Liver (tissue), 9 donors: ENCODE data around the gene RPS3. TPM values are rescaled to one million over a fixed set of nuclear protein-coding genes. Genes with fewer than 3 reads are reported as not detected.
A peak's percentile ranks its signal among the peaks of the same experiment; 100 is the strongest.

Experiments used
- DNase-seq: peaks from one replicate; pipeline ENCODE4 v3.0.0-alpha.2; 2017; ENCODE audit warnings: low spot score
- H3K27ac ChIP-seq, 2 donors: one replicate each; pipeline ENCODE4 v1.7.0; 2013; ENCODE audit warnings: inconsistent platforms in 2 of 2, low read length in 2 of 2, control low read depth in 1 of 2, low read depth in 1 of 2, mild to moderate bottlenecking in 1 of 2
- H3K27me3 ChIP-seq, 4 donors: one replicate each; pipeline versions ENCODE4 v1.6.1 to v1.7.0; 2013; ENCODE audit warnings: low read length in 3 of 4, inconsistent platforms in 1 of 4, mild to moderate bottlenecking in 1 of 4, moderate library complexity in 1 of 4; ENCODE audit not compliant: control insufficient read depth in 4 of 4, insufficient read depth in 4 of 4
- H3K36me3 ChIP-seq, 4 donors: one replicate each; pipeline versions ENCODE4 v1.6.1 to v1.7.0; 2013; ENCODE audit warnings: low read length in 3 of 4, mild to moderate bottlenecking in 3 of 4, low read depth in 1 of 4, moderate library complexity in 1 of 4; ENCODE audit not compliant: control insufficient read depth in 4 of 4, insufficient read depth in 3 of 4
- H3K4me1 ChIP-seq, 4 donors: one replicate each; pipeline versions ENCODE4 v1.6.1 to v1.7.0; 2013; ENCODE audit warnings: low read length in 3 of 4, mild to moderate bottlenecking in 3 of 4, moderate library complexity in 1 of 4; ENCODE audit not compliant: control insufficient read depth in 4 of 4, insufficient read depth in 4 of 4
- H3K4me3 ChIP-seq, 3 donors: one replicate each; pipeline versions ENCODE4 v1.6.1 to v1.7.0; 2013; ENCODE audit warnings: low read length in 3 of 3, control low read depth in 1 of 3, low read depth in 1 of 3, mild to moderate bottlenecking in 1 of 3
- H3K9ac ChIP-seq, 2 donors: one replicate each; pipeline ENCODE4 v1.7.0; 2013; ENCODE audit warnings: low read length in 2 of 2, mild to moderate bottlenecking in 2 of 2, moderate library complexity in 2 of 2, control low read depth in 1 of 2, low read depth in 1 of 2
- H3K9me3 ChIP-seq, 4 donors: one replicate each; pipeline versions ENCODE4 v1.6.1 to v1.7.0; 2013; ENCODE audit warnings: low read length in 3 of 4; ENCODE audit not compliant: control insufficient read depth in 4 of 4
- CTCF ChIP-seq: fragments of 150-350 bp; IDR thresholded peaks from 2 replicates; pipeline ENCODE4 v1.5.1; 2017; ENCODE audit warnings: improper control_type of control experiment, low read depth, low read length; ENCODE audit not compliant: missing input control
- HNF4G ChIP-seq: IDR thresholded peaks from 2 replicates; pipeline ENCODE4 v1.6.1; 2016; ENCODE audit warnings: antibody characterized with exemption
- MAX ChIP-seq: IDR thresholded peaks from 2 replicates; pipeline ENCODE4 v1.6.1; 2016; ENCODE audit warnings: antibody characterized with exemption
- RAD21 ChIP-seq, 2 donors: IDR thresholded peaks; 2 replicates each; pipeline ENCODE4 v1.6.1; 2016; ENCODE audit warnings: antibody characterized with exemption in 2 of 2, mild to moderate bottlenecking in 2 of 2
- YY1 ChIP-seq: IDR thresholded peaks from 2 replicates; pipeline ENCODE4 v1.6.1; 2016; ENCODE audit warnings: antibody characterized with exemption, mild to moderate bottlenecking
- ZBTB33 ChIP-seq: IDR thresholded peaks from 2 replicates; pipeline ENCODE4 v1.6.1; 2016; ENCODE audit warnings: antibody characterized with exemption
- WGBS: extraction: QIAGEN DNeasy Blood & Tissue Kit; methylation state at CpG from one replicate; pipeline ENCODE4 v1.1.7; 2013; 5-methylcytosine and 5-hydroxymethylcytosine counted together
- polyA plus RNA-seq, 2 donors: library from polyadenylated mRNA; stranded (reverse) in 1 of 2; unstranded in 1 of 2; fragments of 200-250 nt in 1 of 2; fragments of >200 nt in 1 of 2; fragmentation: Nextera tagmentation in 1 of 2; extraction: Ambion mirVana in 1 of 2; gene quantifications; one replicate each; pipeline versions ENCODE4 v1.2.1 to v1.2.3, GENCODE V29; 2013 to 2015
- total RNA-seq, 2 donors: library from RNA; depleted of rRNA; stranded (reverse); fragments of >200 nt; gene quantifications; one replicate each; pipeline ENCODE4 v1.2.3, GENCODE V29; 2014
- TF ChIP-seq, protein P1 (sequence below): IDR thresholded peaks from 2 replicates; pipeline ENCODE4 v1.6.1; 2016; ENCODE audit warnings: antibody characterized with exemption
- donor health status: healthy.
- donor health status: healthy.
- donor health status: healthy.
- donor health status: healthy.
- donor health status: healthy.

Gene RPS3
- total and polyA plus RNA-seq, 4 donors: 289 to 1,115 (median 492) TPM

GRCh38 chr11:75386942-75387630 is 12.2 kb upstream of the RPS3 start:
- peaks cover 0 to 8% (median 2%) of the 10 kb centered on the region in 4 donors for H3K4me1 ChIP-seq
- WGBS: 64% methylated on average over 3 of the region's 3 CpGs
- TF ChIP-seq RAD21 (IDR thresholded peaks at IDR 0.05): no peak
- TF ChIP-seq YY1: no peak
- no peak for TF ChIP-seq HNF4G
- TF ChIP-seq, protein P1, sequence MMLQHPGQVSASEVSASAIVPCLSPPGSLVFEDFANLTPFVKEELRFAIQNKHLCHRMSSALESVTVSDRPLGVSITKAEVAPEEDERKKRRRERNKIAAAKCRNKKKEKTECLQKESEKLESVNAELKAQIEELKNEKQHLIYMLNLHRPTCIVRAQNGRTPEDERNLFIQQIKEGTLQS: no peak
- no peaks in the 10 kb centered on the region for H3K9me3 ChIP-seq
- no peak overlapping the region for H3K27ac ChIP-seq
- no peak for DNase-seq
- H3K4me3 ChIP-seq: no peak overlapping the region
- no peaks in the 10 kb centered on the region for H3K36me3 ChIP-seq
- H3K9ac ChIP-seq: no peak overlapping the region
- no peaks in the 10 kb centered on the region for H3K27me3 ChIP-seq

DNA sequence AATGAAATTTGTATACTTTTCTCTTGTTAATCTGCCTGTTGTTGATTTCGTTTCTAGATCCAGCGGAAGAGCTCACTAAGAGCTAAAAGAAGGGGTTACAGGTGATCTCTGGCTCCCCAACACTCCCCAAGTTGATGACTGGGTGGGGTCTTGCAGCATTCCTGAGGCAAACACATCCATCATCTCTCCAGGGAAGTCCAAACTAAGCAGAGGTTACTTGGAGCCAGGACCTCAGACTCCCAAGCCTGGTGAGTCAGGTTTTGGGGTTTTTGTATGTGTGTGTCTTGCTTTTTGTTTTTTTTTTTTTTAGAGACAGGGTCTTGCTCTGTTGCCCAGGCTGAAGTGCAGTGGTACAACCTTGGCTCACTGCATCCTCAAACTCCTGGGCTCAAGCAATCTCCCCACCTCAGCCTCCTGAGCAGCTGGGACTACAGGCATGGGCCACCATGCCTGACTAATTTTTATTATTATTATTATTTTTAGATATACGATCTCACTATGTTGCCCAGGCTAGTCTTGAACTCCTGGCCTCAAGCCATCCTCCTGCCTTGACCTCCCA is 11.5 kb upstream of the RPS3 start:
- WGBS: 65% methylated on average over 3 of the region's 3 CpGs
- DNase-seq: no peak
- no peaks in the 10 kb centered on the region for H3K36me3 ChIP-seq
- no peak for TF ChIP-seq MAX
- no peak overlapping the region for H3K4me3 ChIP-seq
- no peaks in the 10 kb centered on the region for H3K27me3 ChIP-seq
- no peak overlapping the region for H3K9ac ChIP-seq
- H3K9me3 ChIP-seq: no peaks in the 10 kb centered on the region
- H3K27ac ChIP-seq: no peak overlapping the region
- peaks cover 0 to 8% (median 2%) of the 10 kb centered on the region in 4 donors for H3K4me1 ChIP-seq

DNA sequence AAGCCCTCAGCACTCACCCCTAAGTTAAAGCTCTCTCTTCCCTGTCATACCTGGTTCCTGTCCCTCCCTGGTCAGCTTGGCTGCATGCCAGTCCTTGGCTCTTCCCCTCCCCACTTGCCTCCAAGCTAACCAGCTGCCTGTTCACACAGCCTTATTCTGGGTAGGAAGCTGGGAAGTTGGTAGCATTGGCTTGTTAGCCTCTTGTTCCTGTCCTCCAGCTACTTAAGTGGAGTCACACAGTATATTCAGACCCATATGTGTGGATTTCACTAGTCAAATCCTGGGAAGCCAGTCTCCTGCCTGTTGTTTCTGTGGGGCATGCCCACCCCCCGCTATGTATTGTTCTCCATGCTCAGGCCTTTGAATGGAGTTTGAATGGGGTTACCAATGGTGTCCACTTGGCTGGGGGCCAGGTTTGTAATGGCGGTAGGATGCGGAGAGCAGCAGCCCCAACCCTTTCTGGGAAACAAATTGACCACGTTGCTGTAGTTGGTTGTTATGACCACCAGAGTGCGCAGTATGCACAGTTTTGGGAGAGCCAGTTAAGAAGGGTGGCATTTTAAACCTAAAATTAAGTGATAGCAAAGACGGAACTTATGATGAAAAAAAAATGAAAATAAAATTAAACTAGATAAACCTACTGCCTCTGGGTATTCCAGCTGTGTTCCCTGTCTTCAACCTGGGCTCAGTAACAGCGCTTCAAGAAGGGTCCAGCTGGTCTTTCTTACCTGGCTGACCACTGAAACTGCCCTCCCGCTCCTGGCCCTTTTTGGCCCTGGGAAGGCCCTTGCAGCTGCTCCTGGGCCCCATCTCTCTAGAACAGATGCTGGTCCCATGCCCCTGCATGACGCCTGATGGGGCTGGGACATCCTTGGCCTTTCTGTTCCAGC is 10.7 kb upstream of the RPS3 start:
- 26% methylated on average over 9 of the region's 9 CpGs for WGBS
- peak; percentile 86 to 89 for TF ChIP-seq RAD21 (IDR thresholded peaks at IDR 0.05)
- peak; percentile 83 for TF ChIP-seq CTCF
- no peak for TF ChIP-seq ZBTB33
- H3K27ac ChIP-seq: no peak overlapping the region

More for the DNA sequence above, 10.7 kb upstream of the RPS3 start:
- DNase-seq: peak; percentile 73
- H3K4me1 ChIP-seq: peaks cover 0 to 8% (median 2%) of the 10 kb centered on the region in 4 donors
- no peak overlapping the region for H3K9ac ChIP-seq
- H3K27me3 ChIP-seq: no peaks in the 10 kb centered on the region
- no peaks in the 10 kb centered on the region for H3K36me3 ChIP-seq
- H3K4me3 ChIP-seq: no peak overlapping the region
- no peaks in the 10 kb centered on the region for H3K9me3 ChIP-seq
